B cell (primary cell): ENCODE data around the gene AMH.

Experiments
- CTCF ChIP-seq: fragments of 200-600 bp; IDR thresholded peaks from one replicate; pipeline ENCODE4 v1.8.0; 2022; ENCODE audit warnings: antibody characterized with exemption, mild to moderate bottlenecking
- EZH2 ChIP-seq: IDR thresholded peaks from 2 replicates; pipeline ENCODE4 v1.6.1; 2012; ENCODE audit warnings: borderline replicate concordance, low read depth, mild to moderate bottlenecking, moderate library complexity, low read length; ENCODE audit not compliant: insufficient read depth, poor library complexity, severe bottlenecking

GRCh38 chr19:2282862-2283237 lies 33.7 kb downstream of the AMH start:
- TF ChIP-seq EZH2 (no peak), CTCF (no peak)
